Osteoblast (primary cell): ENCODE results near the gene ZG16. TPM values are rescaled to one million over a fixed set of nuclear protein-coding genes. Genes with fewer than 3 reads are reported as not detected.
"Not testable (repeated sequence)": the region's sequence is repeated elsewhere in the genome, so short reads cannot be mapped to it uniquely, and the experiment has no call there.

Experiments used
- DNase-seq: peaks from one replicate; pipeline ENCODE4 v3.0.0; 2011; ENCODE audit warnings: low spot score, mixed read lengths; ENCODE audit not compliant: insufficient read length; ENCODE audit errors: missing footprints
- H2AFZ ChIP-seq: 2 replicates; pipeline ENCODE4 v1.6.0; 2011; ENCODE audit warnings: mild to moderate bottlenecking, low read length
- H3K27ac ChIP-seq: 2 replicates; pipeline ENCODE4 v1.5.1; 2011; ENCODE audit warnings: mild to moderate bottlenecking, low read depth, low read length, moderate library complexity
- H3K27me3 ChIP-seq: 2 replicates; pipeline ENCODE4 v1.6.0; 2012; ENCODE audit warnings: mild to moderate bottlenecking, control low read depth, inconsistent platforms, low read length, moderate library complexity; ENCODE audit not compliant: insufficient read depth
- H3K36me3 ChIP-seq: 2 replicates; pipeline ENCODE4 v1.5.1; 2011; ENCODE audit warnings: mild to moderate bottlenecking, low read length, control low read depth, moderate library complexity; ENCODE audit not compliant: insufficient read depth
- H3K4me1 ChIP-seq: 2 replicates; pipeline ENCODE4 v1.5.1; 2011; ENCODE audit warnings: mild to moderate bottlenecking, low read length, control low read depth, moderate library complexity; ENCODE audit not compliant: insufficient read depth
- H3K4me2 ChIP-seq: 2 replicates; pipeline ENCODE4 v1.6.0; 2011; ENCODE audit warnings: mild to moderate bottlenecking, low read length; ENCODE audit not compliant: insufficient read depth
- H3K4me3 ChIP-seq: fragments of 200-600 bp; sonication (generic); 3 replicates; pipeline ENCODE4 v1.5.1; 2012; ENCODE audit warnings: mild to moderate bottlenecking, low read length, inconsistent platforms; ENCODE audit not compliant: insufficient read depth
- H3K79me2 ChIP-seq: 2 replicates; pipeline ENCODE4 v1.6.0; 2012; ENCODE audit warnings: mild to moderate bottlenecking, low read length, control low read depth, inconsistent platforms; ENCODE audit not compliant: insufficient read depth
- H3K9me3 ChIP-seq: 2 replicates; pipeline ENCODE4 v1.5.1; 2011; ENCODE audit warnings: low read depth, low read length, control low read depth
- H4K20me1 ChIP-seq: 2 replicates; pipeline ENCODE4 v1.6.0; 2012; ENCODE audit warnings: mild to moderate bottlenecking, low read length, control low read depth; ENCODE audit not compliant: insufficient read depth
- CTCF ChIP-seq: IDR thresholded peaks from 2 replicates; pipeline ENCODE4 v1.5.1; 2011; ENCODE audit warnings: mild to moderate bottlenecking, low read depth, low read length, moderate library complexity; ENCODE audit errors: extremely low read depth
- total RNA-seq: library from RNA; depleted of rRNA; stranded (reverse); fragments of >200 nt; gene quantifications from 2 replicates; pipeline ENCODE4 v1.2.3, GENCODE V29; 2012

The ZG16 gene
- total RNA-seq, 1 donor = not detected

GRCh38 chr16:29743827-29744531 is 34.1 kb upstream of the ZG16 start:
- no peaks in the 10 kb centered on the region for H3K27me3 ChIP-seq
- DNase-seq = no peak
- no peak overlapping the region for H3K27ac ChIP-seq
- H3K9me3 ChIP-seq = no peaks in the 10 kb centered on the region
- no peaks in the 10 kb centered on the region for H3K36me3 ChIP-seq
- no peak overlapping the region for H3K4me2 ChIP-seq
- H4K20me1 ChIP-seq = no peaks in the 10 kb centered on the region
- H3K79me2 ChIP-seq = no peaks in the 10 kb centered on the region
- no peak overlapping the region for H2AFZ ChIP-seq
- H3K4me3 ChIP-seq = no peak overlapping the region
- TF ChIP-seq CTCF = no peak
- H3K4me1 ChIP-seq = no peaks in the 10 kb centered on the region

GRCh38 chr16:29744541-29745101 is 33.4 kb upstream of the ZG16 start:
- H3K4me3 ChIP-seq = no peak overlapping the region
- H3K27me3 ChIP-seq = no peaks in the 10 kb centered on the region

GRCh38 chr16:29745121-29745852 is 32.8 kb upstream of the ZG16 start:
- no peaks in the 10 kb centered on the region for H3K4me1 ChIP-seq
- H3K27me3 ChIP-seq = no peaks in the 10 kb centered on the region
- H3K4me2 ChIP-seq = no peak overlapping the region
- no peak for TF ChIP-seq CTCF
- no peak overlapping the region for H3K4me3 ChIP-seq
- no peak overlapping the region for H3K27ac ChIP-seq
- no peaks in the 10 kb centered on the region for H3K36me3 ChIP-seq
- no peak overlapping the region for H2AFZ ChIP-seq
- H4K20me1 ChIP-seq = no peaks in the 10 kb centered on the region
- no peaks in the 10 kb centered on the region for H3K79me2 ChIP-seq
- no peaks in the 10 kb centered on the region for H3K9me3 ChIP-seq
- no peak for DNase-seq

More at GRCh38 chr16:29744541-29745101, 33.4 kb upstream of the ZG16 start:
- Histone ChIP-seq H3K27ac (no peak overlapping the region), H2AFZ (no peak overlapping the region), H4K20me1 (no peaks in the 10 kb centered on the region), H3K9me3 (no peaks in the 10 kb centered on the region), H3K4me1 (no peaks in the 10 kb centered on the region), H3K79me2 (no peaks in the 10 kb centered on the region), H3K36me3 (no peaks in the 10 kb centered on the region), H3K4me2 (no peak overlapping the region)
- no peak for DNase-seq
- TF ChIP-seq CTCF = no peak

- no peak within 1 kb of the TSS for H3K27ac ChIP-seq
- H3K79me2 ChIP-seq = no peaks in the 10 kb centered on the region
- H4K20me1 ChIP-seq = no peaks in the 10 kb centered on the region
- no peaks in the 10 kb centered on the region for H3K9me3 ChIP-seq
- H3K4me2 ChIP-seq = no peak within 1 kb of the TSS
- TF ChIP-seq CTCF = no peak
- no peak within 1 kb of the TSS for H3K4me3 ChIP-seq
- H3K4me1 ChIP-seq = no peaks in the 10 kb centered on the region
- DNase-seq = no peak
- no peaks in the 10 kb centered on the region for H3K27me3 ChIP-seq
- no peak within 1 kb of the TSS for H2AFZ ChIP-seq
- H3K36me3 ChIP-seq = no peaks in the 10 kb centered on the region
These were observed 32.2 kb upstream of the ZG16 start, which contains the start of gene C16orf54 for GRCh38 chr16:29745853-29746345. Gene C16orf54 (minus strand): TSS chr16:29745990. CDS start chr16:29744951, 1,039 bp downstream.

- not testable (repeated sequence) for H3K36me3 ChIP-seq, DNase-seq
These were observed 31.5 kb upstream of the ZG16 start for GRCh38 chr16:29746518-29746917.

More at GRCh38 chr16:29746518-29746917, 31.5 kb upstream of the ZG16 start:
- H3K4me2 ChIP-seq, H3K79me2 ChIP-seq, H4K20me1 ChIP-seq, H3K4me3 ChIP-seq, H3K27ac ChIP-seq, H3K9me3 ChIP-seq, H2AFZ ChIP-seq, H3K4me1 ChIP-seq, H3K27me3 ChIP-seq: not testable (repeated sequence)
